OCI-LY3 (cell line): Measurements from ENCODE around the gene GRK3.

Source experiments
- H2AFZ ChIP-seq: fragments of 200-600, 300-600 bp; shearing (Covaris generic); 2 replicates; pipeline ENCODE4 v1.6.0; 2014; ENCODE audit warnings: antibody characterized with exemption, low read depth, low read length
- H3K27ac ChIP-seq: fragments of 200-600, 300-600 bp; sonication (generic); 2 replicates; pipeline ENCODE4 v1.5.1; 2014; ENCODE audit warnings: mild to moderate bottlenecking, low read length, moderate library complexity, mixed read lengths
- H3K27me3 ChIP-seq: fragments of 200-600, 300-600 bp; sonication (generic); 2 replicates; pipeline ENCODE4 v1.6.1; 2014; ENCODE audit warnings: low read depth, low read length, mixed read lengths
- H3K36me3 ChIP-seq: fragments of 200-600, 300-600 bp; sonication (generic); replicated peaks from 2 replicates; pipeline ENCODE3; 2014; ENCODE audit warnings: low read depth, low read length, mixed read lengths
- H3K4me1 ChIP-seq: fragments of 300-600, 200-600 bp; sonication (generic); 2 replicates; pipeline ENCODE4 v1.6.1; 2014; ENCODE audit warnings: low read length, mixed read lengths
- H3K4me2 ChIP-seq: fragments of 200-600, 300-600 bp; sonication (generic); 2 replicates; pipeline ENCODE4 v1.6.1; 2014; ENCODE audit warnings: low read length, mixed read lengths
- H3K4me3 ChIP-seq: fragments of 300-600, 200-600 bp; sonication (generic); 2 replicates; pipeline ENCODE4 v1.5.1; 2014; ENCODE audit warnings: antibody characterized with exemption, mild to moderate bottlenecking, low read length, moderate library complexity
- H3K79me2 ChIP-seq: fragments of 300-600, 200-600 bp; shearing (Covaris generic); 2 replicates; pipeline ENCODE4 v1.6.1; 2014; ENCODE audit warnings: mild to moderate bottlenecking, low read length, mixed read lengths
- H3K9ac ChIP-seq: fragments of 300-600, 200-600 bp; shearing (Covaris generic); 2 replicates; pipeline ENCODE4 v1.6.0; 2014; ENCODE audit warnings: mild to moderate bottlenecking, low read length, moderate library complexity
- H3K9me3 ChIP-seq: fragments of 200-600, 300-600 bp; shearing (Covaris generic); 2 replicates; pipeline ENCODE4 v1.6.1; 2014; ENCODE audit warnings: low read length, mixed read lengths; ENCODE audit not compliant: insufficient read depth
- H4K20me1 ChIP-seq: fragments of 200-600, 300-600 bp; sonication (generic); 2 replicates; pipeline ENCODE4 v1.6.1; 2016; ENCODE audit warnings: low read length, mixed read lengths; ENCODE audit not compliant: insufficient read depth
- CTCF ChIP-seq: fragments of 200-600, 300-600 bp; sonication (generic); IDR thresholded peaks from 2 replicates; pipeline ENCODE4 v1.5.1; 2014; ENCODE audit warnings: antibody characterized with exemption, low read length, low read depth
- EZH2phosphoT487 ChIP-seq: fragments of 200-600 bp; shearing (Covaris generic); IDR thresholded peaks from 2 replicates; pipeline ENCODE4 v1.6.1; 2018; ENCODE audit warnings: antibody characterized with exemption, mixed run types, low read depth

The GRK3 gene

GRCh38 chr22:25714070-25714469 lies 149.6 kb downstream of the GRK3 start:
- Histone ChIP-seq H3K4me1 (peaks cover 54% of the 10 kb centered on the region), H3K9ac (no peak overlapping the region), H3K9me3 (no peaks in the 10 kb centered on the region), H3K4me3 (no peak overlapping the region), H3K4me2 (no peak overlapping the region), H3K79me2 (peaks cover 2% of the 10 kb centered on the region; the same call in 1 of the 2 replicates), H3K27me3 (no peaks in the 10 kb centered on the region), H3K36me3 (peaks cover 63% of the 10 kb centered on the region), H2AFZ (no peak overlapping the region), H4K20me1 (no peaks in the 10 kb centered on the region), H3K27ac (no peak overlapping the region)
- TF ChIP-seq CTCF (no peak), EZH2phosphoT487 (no peak)

- H3K79me2 ChIP-seq, result peaks cover 2% of the 10 kb centered on the region; the same call in 1 of the 2 replicates
- H3K9ac ChIP-seq, result no peak overlapping the region
- no peaks in the 10 kb centered on the region for H3K9me3 ChIP-seq
- no peak overlapping the region for H3K4me2 ChIP-seq
- peak overlapping the region; percentile 13; the same call in 1 of the 2 replicates for H3K27ac ChIP-seq
- peaks cover 70% of the 10 kb centered on the region for H3K36me3 ChIP-seq
- no peak overlapping the region for H3K4me3 ChIP-seq
- peaks cover 50% of the 10 kb centered on the region for H3K4me1 ChIP-seq
- H2AFZ ChIP-seq, result no peak overlapping the region
- TF ChIP-seq EZH2phosphoT487 (no peak), CTCF (no peak)
- H4K20me1 ChIP-seq, result no peaks in the 10 kb centered on the region
- no peaks in the 10 kb centered on the region for H3K27me3 ChIP-seq
Measured at GRCh38 chr22:25714739-25715138, 150.3 kb downstream of the GRK3 start.

GRCh38 chr22:25716637-25717036 lies 152.2 kb downstream of the GRK3 start:
- Histone ChIP-seq H3K4me3 (no peak overlapping the region), H3K9ac (no peak overlapping the region), H2AFZ (no peak overlapping the region), H3K27ac (peak overlapping the region; percentile 56; the same call in 1 of the 2 replicates), H3K79me2 (no peaks in the 10 kb centered on the region), H4K20me1 (no peaks in the 10 kb centered on the region), H3K4me1 (peaks cover 37% of the 10 kb centered on the region), H3K27me3 (no peaks in the 10 kb centered on the region), H3K9me3 (no peaks in the 10 kb centered on the region), H3K36me3 (peaks cover 66% of the 10 kb centered on the region), H3K4me2 (no peak overlapping the region; the same call in 1 of the 2 replicates)
- TF ChIP-seq EZH2phosphoT487 (no peak), CTCF (no peak)

- Histone ChIP-seq H2AFZ (no peak overlapping the region), H3K27ac (peak overlapping the region; percentile 56), H3K27me3 (no peaks in the 10 kb centered on the region), H3K9ac (peak overlapping the region; percentile 21; the same call in 1 of the 2 replicates), H3K4me3 (peak overlapping the region; percentile 19), H3K9me3 (no peaks in the 10 kb centered on the region), H3K4me2 (peak overlapping the region; percentile 62), H3K79me2 (no peaks in the 10 kb centered on the region), H3K4me1 (peaks cover 37% of the 10 kb centered on the region), H3K36me3 (peaks cover 65% of the 10 kb centered on the region), H4K20me1 (no peaks in the 10 kb centered on the region)
- TF ChIP-seq CTCF (no peak), EZH2phosphoT487 (no peak)
Measured at GRCh38 chr22:25718135-25718840, 153.8 kb downstream of the GRK3 start.
